Measurements from ENCODE around the gene MEF2D. TPM values are rescaled to one million over a fixed set of nuclear protein-coding genes. Genes with fewer than 3 reads are reported as not detected.

The MEF2D gene
- total and polyA plus RNA-seq, 12 donors: 7.8 to 89.9 (median 50.0) TPM

DNA sequence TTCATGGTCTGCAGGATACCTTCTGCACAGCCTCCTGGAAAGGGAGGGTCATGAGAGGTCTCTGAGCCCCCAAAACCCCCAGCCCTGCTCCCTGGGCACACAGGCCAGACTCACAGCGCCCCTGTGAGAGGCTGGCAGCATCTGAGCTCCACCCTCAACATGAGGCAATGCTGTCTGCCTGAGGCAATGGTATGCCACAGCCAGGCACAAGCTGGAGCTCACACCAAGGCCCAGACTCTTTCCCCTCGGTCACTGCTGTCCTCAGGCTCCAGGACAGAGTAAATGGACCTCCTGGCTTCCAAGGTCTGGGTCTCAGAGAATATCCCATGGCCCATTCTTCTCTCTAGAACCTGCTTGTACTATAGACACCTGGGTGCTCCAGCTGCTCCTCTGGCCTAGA is 17.2 kb downstream of the MEF2D start:
- H3K4me1 ChIP-seq (replicated peaks in 1 of 2): peaks cover 27 to 55% of the 10 kb centered on the region in 2 donors
- DNase-seq: no peak
- no peaks in the 10 kb centered on the region for H3K9me3 ChIP-seq (replicated peaks in 1 of 3)
- H3K27me3 ChIP-seq: no peaks in the 10 kb centered on the region
- H3K4me3 ChIP-seq: no peak overlapping the region
- intact Hi-C loops (cut with DNase I): no loop called here
- 70 to 86% (median 79%) methylated on average over 2 of the region's 2 CpGs; no CpG with 5 or more reads in 1 of the 4 donors for WGBS, 4 donors
- H3K27ac ChIP-seq: peak overlapping the region in 3 of 5 donors; percentile 2 to 92 (median 72)
- TF ChIP-seq POLR2A (IDR thresholded peaks at IDR 0.05): no peak
- TF ChIP-seq, protein P1, sequence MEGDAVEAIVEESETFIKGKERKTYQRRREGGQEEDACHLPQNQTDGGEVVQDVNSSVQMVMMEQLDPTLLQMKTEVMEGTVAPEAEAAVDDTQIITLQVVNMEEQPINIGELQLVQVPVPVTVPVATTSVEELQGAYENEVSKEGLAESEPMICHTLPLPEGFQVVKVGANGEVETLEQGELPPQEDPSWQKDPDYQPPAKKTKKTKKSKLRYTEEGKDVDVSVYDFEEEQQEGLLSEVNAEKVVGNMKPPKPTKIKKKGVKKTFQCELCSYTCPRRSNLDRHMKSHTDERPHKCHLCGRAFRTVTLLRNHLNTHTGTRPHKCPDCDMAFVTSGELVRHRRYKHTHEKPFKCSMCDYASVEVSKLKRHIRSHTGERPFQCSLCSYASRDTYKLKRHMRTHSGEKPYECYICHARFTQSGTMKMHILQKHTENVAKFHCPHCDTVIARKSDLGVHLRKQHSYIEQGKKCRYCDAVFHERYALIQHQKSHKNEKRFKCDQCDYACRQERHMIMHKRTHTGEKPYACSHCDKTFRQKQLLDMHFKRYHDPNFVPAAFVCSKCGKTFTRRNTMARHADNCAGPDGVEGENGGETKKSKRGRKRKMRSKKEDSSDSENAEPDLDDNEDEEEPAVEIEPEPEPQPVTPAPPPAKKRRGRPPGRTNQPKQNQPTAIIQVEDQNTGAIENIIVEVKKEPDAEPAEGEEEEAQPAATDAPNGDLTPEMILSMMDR (IDR thresholded peaks at IDR 0.05): no peak
- peaks cover 0 to 52% of the 10 kb centered on the region in 2 donors for H3K36me3 ChIP-seq (replicated peaks in 1 of 2)

DNA sequence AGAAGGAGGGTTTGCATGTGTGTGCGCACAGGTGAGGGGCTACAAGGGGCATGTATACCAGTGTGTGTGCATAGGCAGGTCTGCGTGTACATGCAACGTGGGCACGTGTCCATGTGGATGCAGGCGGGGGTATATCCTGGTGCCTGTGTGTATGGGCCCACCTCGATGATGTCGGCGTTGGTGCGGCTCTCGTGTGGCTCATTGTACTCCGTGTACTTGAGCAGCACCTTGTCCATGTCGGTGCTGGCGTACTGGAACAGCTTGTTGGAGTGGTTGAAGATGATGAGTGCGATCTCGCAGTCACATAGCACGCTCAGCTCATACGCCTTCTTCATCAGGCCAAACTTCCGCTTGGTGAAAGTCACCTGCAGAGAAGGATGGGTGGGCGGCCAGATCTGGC is 18.3 kb downstream of the MEF2D start:
- Histone ChIP-seq H3K27ac (peak overlapping the region in 2 of 5 donors; percentile 72 to 92), H3K4me3 (no peak overlapping the region), H3K36me3 (replicated peaks in 1 of 2) (peaks cover 0 to 63% of the 10 kb centered on the region in 2 donors), H3K27me3 (no peaks in the 10 kb centered on the region), H3K9me3 (replicated peaks in 1 of 3) (no peaks in the 10 kb centered on the region), H3K4me1 (replicated peaks in 1 of 2) (peaks cover 18 to 54% of the 10 kb centered on the region in 2 donors)
- intact Hi-C loops (cut with DNase I): no loop called here
- DNase-seq: no peak
- TF ChIP-seq POLR2A (IDR thresholded peaks at IDR 0.05): no peak
- TF ChIP-seq, protein P1 (IDR thresholded peaks at IDR 0.05): no peak
- whole genome bisulfite sequencing, 4 donors: 81 to 85% (median 84%) methylated on average over 9 to 19 of the region's 19 CpGs

DNA sequence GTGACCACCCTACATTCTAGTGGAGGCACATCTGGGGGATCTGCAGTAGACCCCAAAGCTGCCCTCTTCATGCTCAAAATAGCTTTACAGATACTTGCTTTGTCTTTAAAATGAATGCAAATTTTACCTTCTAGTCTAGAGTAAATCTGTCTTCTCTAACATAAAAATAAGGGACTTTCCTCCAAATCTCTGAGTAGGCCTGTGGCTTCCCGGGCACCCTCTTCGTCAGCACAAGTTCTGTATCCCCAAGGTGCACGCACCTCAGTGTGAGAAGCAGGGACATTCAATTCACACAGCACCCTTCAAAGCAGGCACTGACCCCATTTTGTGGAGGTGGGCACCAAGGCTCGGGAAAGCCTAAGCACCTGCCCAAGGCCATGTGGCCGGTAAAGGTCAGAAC is 19.0 kb downstream of the MEF2D start:
- intact Hi-C loops (cut with DNase I): no loop called here
- no peak for DNase-seq
- Histone ChIP-seq H3K9me3 (replicated peaks in 1 of 3) (no peaks in the 10 kb centered on the region), H3K27me3 (no peaks in the 10 kb centered on the region), H3K27ac (peak overlapping the region in 2 of 5 donors; percentile 88 to 92), H3K4me1 (replicated peaks in 1 of 2) (peaks cover 22 to 54% of the 10 kb centered on the region in 2 donors), H3K36me3 (replicated peaks in 1 of 2) (peaks cover 0 to 70% of the 10 kb centered on the region in 2 donors), H3K4me3 (no peak overlapping the region)
- TF ChIP-seq, protein P1 (IDR thresholded peaks at IDR 0.05): no peak
- TF ChIP-seq POLR2A (IDR thresholded peaks at IDR 0.05): no peak
- 52 to 62% (median 56%) methylated on average over 5 of the region's 5 CpGs for WGBS, 4 donors

DNA sequence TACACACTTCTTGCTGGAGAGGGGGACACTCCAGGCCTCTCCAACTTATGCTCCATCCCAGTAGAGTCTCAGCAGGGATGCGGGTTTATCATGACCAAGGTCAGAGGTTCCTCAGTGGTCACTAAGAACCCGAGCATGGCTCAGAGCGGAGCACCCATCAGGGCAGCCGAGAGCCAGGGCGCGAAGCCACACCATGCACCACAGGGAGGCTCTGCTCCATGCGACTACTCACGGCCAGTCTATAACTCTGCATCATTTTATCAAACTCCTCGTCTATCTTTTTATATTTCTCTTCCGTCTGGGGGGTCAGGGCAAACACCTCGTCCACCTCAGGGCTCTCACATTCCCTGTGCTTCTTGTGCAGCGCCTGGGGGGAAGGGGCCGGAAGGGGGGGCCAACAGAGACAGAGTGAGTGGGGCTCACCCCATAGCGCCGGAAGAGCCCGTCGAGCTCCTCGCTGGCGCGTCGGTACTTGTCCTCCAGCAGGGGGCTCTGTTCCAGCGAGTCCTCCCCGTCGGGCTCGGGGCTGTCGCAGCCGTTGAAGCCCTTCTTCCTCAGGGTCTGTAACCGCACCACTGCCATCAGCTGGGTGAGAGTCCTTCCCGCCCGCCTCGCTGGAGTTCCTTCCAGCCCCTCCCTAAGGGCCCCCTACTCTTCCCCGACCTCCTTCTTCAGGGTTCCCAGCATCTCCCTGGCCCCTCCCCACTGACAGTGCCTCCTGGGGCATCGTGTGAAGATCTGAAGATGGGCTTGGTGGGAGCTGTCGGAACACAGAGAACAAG is 20.0 kb downstream of the MEF2D start:
- Histone ChIP-seq H3K4me1 (replicated peaks in 1 of 2) (peaks cover 31 to 61% of the 10 kb centered on the region in 2 donors), H3K27ac (peak overlapping the region in 3 of 5 donors; percentile 31 to 92 (median 88)), H3K4me3 (no peak overlapping the region), H3K9me3 (replicated peaks in 1 of 3) (no peaks in the 10 kb centered on the region), H3K36me3 (replicated peaks in 1 of 2) (peaks cover 0 to 80% of the 10 kb centered on the region in 2 donors), H3K27me3 (no peaks in the 10 kb centered on the region)
- intact Hi-C loops (cut with DNase I): no loop called here
- TF ChIP-seq POLR2A (IDR thresholded peaks at IDR 0.05): no peak
- TF ChIP-seq, protein P1 (IDR thresholded peaks at IDR 0.05): peak; percentile 43 to 73 (median 62)
- peak in 6 of 7 donors; percentile 65 to 77 (median 70) for DNase-seq
- 35 to 43% (median 38%) methylated on average over 22 to 34 of the region's 34 CpGs for WGBS, 4 donors

Measured in adrenal gland (tissue), 12 donors.